ENCODE data around the gene RHPN2. TPM values are rescaled to one million over a fixed set of nuclear protein-coding genes. Genes with fewer than 3 reads are reported as not detected.
"Not testable (repeated sequence)": the region's sequence is repeated elsewhere in the genome, so short reads cannot be mapped to it uniquely, and the experiment has no call there.

The RHPN2 gene
- total RNA-seq, 2 donors from 2014 or later, result 0.56 to 1.5 TPM

DNA sequence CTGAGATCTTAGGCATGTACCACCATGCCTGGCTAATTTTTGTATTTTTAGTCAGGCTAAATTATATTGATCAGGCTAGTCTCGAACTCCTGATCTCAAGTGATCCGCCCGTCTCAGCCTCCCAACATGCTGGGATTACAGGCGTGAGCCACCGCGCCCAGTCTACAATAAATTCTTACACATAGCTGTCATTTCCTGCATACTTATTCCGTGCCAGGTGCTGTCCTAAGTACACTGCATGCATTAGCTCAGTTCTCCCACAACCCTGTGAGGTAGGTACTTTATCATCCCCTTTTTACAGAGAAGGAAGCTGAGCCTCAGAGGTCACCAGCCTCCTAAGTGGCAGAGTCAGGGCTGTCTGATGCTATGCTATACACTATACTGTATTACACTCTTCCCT, 7.2 kb upstream of the RHPN2 start:
- DNase-seq (ENCODE audit: low spot score), result no peak
- intact Hi-C loops (cut with DNase I), result no loop called here

DNA sequence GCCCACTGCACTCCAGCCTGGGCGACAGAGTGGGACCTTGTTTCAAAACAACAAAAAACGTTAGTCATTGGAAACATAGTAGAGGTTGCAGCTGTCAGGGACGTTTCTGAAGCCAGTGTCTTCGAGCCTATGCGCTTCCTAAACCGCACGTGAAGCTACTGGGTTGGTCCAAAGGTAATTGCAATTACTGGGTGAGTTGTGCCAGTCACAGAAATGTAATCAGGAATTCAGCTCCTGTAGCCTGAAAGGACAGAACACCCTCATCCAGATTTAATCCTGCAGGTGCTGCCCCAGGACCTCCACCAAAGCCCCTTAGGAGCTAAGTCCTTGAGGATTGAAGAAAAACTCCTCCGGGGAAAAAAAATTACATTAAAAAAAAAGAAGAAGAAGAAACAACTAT, 2.4 kb upstream of the RHPN2 start:
- DNase-seq (ENCODE audit: low spot score), result no peak

DNA sequence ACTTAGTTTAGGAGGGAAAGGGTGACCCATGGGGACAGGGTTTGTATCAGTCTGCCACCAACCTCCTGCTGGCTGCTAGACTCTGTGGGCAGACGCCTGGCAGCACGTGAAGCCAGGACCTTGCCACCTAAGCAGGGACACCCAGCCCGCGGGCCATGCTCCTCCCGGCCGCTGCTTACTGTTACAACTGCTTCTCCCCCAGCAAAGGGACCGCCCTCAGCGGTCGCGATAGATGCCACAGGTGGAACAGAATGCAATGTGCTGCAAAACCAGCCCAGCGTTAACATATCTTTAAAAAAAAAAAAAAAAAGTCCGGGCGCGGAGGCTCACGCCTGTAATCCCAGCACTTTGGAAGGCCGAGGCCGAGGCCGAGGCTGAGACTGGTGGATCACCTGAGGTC, 1.9 kb upstream of the RHPN2 start:
- DNase-seq (ENCODE audit: low spot score), result no peak
- intact Hi-C loops (cut with DNase I), result no loop called here

More for the DNA sequence above, 2.4 kb upstream of the RHPN2 start:
- intact Hi-C loops (cut with DNase I), result no loop called here

DNA sequence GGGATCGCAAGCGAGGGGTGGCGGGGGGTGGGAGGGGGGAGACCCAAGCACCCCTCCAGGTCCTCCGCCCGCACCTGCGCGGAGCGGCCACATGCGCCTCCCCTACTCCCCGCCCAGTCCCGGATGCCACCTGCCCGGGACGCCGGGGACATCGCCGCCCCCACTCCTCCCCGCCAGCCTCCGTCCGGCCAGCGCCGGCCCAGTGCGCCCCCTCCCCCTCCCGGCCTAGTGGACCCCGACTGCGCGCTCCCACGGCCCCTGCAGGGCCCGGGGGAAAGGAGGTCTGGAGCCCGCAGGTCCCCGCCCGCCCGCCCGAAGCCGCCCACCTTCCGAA, 263 bp downstream of the RHPN2 start:
- intact Hi-C loops (cut with DNase I), result no loop called here
- no peak for DNase-seq (ENCODE audit: low spot score)

DNA sequence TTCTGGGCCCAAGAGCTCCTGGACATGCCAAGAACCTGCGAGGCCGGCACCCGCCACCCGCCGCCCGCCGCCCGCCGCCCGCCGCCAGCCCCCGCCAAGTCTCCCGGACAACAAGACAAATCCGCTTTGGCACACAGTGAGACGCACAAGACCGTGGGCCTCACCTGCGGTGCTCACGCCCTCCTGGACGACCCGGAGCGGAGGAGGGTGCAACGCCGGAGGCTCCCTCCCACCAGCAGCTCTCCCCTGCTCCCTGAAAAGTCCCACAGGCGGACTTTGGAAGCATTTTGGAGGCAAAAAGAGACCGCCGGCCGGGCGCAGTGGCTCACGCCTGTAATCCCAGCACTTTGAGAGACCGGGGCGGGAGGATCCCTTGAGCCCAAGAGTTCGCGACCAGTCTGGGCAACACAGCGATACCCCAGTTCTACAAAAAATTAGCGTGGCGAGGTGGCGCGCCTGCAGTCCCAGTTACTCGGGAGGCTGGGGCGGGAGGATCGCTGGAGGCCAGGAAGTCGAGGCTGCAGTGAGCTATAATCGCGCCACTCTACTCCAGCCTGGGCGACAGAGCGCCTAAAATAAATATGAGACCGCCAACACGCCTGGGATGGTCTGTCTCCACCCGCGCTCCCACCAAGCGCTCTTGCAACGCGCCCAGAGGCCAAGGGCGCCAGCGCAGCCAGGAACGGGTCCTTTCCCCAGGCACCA, 783 bp downstream of the RHPN2 start:
- intact Hi-C loops (cut with DNase I), result no loop called here
- no peak for DNase-seq (ENCODE audit: low spot score)

DNA sequence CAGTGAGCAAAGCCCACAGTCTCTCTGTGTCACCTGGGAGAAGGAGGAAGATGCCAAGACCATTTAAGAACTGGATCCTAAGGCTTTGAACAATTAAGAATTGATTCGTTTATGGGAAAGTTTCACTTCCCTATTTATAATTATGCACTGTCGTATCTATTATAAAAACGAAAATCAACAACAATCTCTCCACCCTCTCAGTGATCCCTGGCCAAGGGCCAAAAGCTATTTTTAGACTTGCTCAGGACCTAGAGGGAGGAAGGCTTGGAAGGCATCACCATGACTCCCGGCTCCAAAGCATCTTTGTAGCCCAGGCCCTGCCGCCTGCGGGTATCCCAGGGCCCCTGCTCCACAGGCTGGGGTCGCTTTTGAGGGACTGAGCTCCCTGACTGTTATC, 1.3 kb downstream of the RHPN2 start:
- no peak for DNase-seq (ENCODE audit: low spot score)

DNA sequence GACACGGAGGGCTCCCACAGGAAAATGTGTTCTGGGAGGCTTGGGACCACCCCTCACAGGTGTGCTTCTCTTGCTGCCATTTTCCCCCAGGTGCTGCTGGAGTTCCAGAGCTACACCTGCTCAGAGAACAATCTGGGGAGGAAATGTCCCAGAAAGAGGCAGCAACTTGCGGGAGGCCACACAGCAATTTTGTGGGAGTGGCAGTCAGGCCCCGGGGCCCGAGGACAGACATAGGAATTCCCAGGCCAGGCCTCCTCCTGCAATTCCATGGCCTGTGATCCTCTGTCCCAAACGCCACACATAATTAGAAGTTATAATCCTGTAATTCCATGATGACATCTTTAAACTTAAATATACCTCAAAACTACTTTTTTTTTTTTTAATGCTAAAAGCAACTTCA, 1.8 kb downstream of the RHPN2 start:
- no peak for DNase-seq (ENCODE audit: low spot score)
- intact Hi-C loops (cut with DNase I), result no loop called here

More for the DNA sequence above, 1.3 kb downstream of the RHPN2 start:
- intact Hi-C loops (cut with DNase I), result no loop called here

DNA sequence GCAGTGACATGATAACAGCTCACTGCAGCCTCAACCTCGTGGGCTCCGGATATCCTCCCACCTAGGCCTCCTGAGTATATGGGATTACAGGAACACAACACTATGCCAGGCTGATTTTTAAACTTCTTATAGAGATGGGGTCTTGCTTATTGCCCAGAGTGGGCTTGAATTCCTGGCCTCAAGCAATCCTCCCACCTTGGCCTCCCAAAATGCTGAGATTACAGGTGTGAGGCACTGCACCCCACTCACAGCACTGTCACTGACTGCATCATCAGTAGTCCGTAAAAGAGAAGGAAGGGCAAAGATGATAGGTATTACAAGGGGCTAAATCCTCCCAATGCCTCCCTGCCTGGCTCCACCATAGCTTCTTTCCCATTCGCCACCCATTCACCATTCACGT, 4.1 kb downstream of the RHPN2 start:
- intact Hi-C loops (cut with DNase I), result no loop called here
- no peak for DNase-seq (ENCODE audit: low spot score)

DNA sequence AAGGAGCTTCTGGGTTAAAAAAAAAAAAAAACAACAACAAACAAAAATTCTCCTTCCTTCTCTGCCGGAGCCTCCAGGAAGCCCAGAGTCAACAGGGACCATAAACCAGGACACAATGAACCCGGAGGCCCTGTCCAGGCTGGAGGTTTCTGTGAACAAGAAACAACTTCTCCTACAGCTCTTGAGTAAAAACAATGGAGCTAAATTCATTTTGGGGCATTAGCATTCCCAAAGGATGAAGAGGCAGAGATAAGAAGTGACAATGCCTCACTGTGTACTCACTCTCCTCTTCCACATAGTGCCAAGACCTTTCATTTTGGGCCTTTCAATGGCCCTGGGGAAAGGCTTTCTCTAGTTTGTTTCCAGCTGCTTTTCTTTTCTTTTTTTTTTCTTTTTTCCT, 9.0 kb downstream of the RHPN2 start:
- intact Hi-C loops (cut with DNase I), result no loop called here
- DNase-seq (ENCODE audit: low spot score), result no peak

DNA sequence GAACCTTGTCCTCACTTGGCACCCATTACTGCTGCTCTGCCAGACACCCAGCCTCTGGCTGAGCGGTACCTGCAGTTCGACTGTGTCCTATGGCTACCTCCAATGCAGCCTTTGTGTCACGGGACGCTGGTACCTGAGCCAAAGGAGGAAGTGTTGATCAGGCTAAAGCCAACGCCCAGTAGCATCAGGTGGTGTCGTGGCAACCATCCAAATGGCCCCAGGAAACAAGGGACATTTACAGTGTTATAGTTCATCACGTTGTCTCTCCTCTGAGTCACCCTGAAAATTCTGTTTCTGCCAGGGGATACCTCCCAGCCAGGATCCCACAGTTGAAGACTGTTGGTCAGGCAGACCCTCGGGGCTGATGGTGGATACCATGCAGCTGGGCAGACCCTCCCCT, 10.1 kb downstream of the RHPN2 start:
- intact Hi-C loops (cut with DNase I), result no loop called here
- no peak for DNase-seq (ENCODE audit: low spot score)

DNA sequence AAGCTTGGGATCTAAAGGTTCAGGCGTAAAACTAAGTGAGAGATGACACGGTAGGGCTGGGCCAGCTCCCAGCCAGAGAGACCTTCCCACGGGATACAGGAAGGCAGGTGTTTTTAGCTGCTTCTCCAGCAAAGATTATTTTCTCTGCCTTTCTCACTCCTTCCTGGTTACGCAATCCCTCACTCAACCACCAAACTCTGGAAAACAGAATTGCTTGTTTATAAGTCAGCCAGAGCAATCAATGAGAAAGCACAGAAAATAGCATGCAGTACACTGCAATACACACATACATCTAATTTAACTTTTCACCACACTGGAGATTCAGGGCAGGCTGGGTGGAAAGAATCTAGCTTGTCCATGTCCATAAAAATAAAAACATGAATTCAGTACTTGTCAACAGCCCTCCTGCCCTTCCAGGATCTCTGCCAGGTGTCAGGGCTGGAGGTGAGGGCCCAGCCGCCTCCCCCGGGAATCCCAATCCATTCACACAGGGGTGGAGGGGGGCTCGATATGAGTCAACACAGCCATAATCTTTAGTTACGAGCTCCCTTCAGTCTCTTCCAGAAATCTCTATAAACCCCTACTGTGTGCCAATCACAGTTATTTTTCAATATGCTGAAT, 12.2 kb downstream of the RHPN2 start:
- intact Hi-C loops (cut with DNase I), result no loop called here
- DNase-seq (ENCODE audit: low spot score), result no peak

DNA sequence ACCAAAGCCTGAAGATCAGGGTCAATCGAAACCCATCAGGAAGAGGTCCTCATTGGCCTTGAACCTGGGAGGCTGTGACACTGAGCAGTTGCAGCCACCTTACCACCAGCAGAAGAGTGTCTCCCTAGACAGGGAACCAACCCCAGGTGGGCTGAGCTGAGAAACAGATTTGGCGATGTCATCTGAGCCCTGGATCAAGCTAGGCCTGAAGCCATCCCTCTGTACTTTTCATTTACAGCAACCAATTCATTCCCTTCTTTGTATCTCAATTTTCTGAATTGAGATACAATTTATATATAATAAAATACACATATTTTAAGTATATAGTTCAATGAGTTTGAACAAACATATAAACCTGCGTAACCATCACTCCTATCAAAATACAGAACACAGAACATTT, 14.6 kb downstream of the RHPN2 start:
- intact Hi-C loops (cut with DNase I), result no loop called here
- no peak for DNase-seq (ENCODE audit: low spot score)

DNA sequence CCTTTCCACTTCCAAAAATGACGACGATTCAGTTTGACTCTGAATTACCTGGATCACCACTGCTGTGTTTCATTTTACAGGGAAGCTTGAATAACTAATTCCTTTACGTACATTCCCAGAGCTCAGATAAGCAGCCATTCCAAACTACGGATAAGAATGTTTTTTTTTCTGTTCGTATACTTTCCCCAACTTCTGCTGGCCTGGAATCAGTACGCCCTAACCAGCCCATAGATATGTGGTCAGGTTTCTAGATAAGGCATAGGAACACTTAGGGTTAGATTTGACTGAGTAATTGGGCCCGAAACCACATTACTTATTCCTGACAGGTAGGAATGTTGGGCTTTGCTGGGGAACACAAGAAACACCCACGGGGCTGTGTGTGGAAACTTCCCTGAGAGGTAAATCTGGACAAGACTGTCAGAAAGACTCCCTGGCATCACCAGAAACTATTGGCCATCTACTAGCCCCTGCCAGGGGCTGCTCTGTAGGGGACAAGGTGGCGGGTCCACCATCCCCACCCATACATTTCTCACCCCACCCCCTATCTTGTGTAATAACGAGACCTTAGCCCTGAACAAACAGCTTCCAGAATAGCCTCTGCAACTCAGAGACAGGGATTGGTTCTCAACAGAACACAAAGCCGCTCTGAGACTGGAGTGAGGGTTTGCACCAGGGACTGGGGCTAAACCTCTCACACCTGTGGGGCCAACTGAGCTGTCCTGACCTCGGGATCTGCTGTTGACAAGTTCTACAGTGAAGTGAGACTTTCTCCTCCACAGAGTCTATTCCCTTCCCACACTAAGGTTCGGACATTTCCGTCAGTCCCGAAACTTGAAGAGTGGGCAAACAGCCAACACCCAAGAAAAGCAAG, 15.6 kb downstream of the RHPN2 start:
- DNase-seq (ENCODE audit: low spot score), result no peak
- intact Hi-C loops (cut with DNase I), result no loop called here

DNA sequence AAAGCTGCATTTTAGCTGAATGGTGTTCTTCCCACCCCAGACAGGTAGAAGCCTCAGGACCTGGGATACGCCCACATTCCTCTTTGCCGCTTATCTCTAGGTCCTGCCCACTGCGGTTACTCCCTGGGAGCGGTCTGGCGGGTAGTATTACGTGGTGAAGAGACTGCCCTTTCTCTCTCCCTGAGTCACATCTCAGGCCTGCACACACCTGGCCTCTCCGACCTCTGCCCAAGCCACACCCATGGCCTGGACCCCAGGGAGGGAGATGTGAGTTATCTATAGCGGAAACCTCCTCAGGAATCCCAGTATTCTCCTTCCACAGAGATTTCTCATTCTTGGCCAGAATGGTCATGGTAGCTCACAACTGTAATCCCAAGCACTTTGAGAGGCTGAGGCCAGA, 17.3 kb downstream of the RHPN2 start:
- no peak for DNase-seq (ENCODE audit: low spot score)

DNA sequence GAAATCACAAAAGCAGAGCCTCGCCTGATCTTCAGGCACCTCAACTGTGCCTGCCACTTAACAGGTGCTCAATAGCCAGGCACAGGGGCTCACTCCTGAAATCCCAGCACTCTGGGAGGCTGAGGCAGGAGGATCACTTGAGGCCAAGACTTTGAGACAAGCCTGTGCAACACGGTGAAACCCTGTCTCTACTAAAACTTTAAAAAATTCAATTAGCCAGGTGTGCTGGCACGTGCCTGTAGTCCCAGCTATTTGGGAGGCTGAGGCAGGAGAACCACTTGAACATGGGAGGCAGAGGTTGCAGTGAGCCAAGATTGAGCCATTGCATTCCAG, 22.9 kb downstream of the RHPN2 start:
- intact Hi-C loops (cut with DNase I); DNase-seq (ENCODE audit: low spot score): not testable (repeated sequence)

More for the DNA sequence above, 17.3 kb downstream of the RHPN2 start:
- intact Hi-C loops (cut with DNase I), result no loop called here

DNA sequence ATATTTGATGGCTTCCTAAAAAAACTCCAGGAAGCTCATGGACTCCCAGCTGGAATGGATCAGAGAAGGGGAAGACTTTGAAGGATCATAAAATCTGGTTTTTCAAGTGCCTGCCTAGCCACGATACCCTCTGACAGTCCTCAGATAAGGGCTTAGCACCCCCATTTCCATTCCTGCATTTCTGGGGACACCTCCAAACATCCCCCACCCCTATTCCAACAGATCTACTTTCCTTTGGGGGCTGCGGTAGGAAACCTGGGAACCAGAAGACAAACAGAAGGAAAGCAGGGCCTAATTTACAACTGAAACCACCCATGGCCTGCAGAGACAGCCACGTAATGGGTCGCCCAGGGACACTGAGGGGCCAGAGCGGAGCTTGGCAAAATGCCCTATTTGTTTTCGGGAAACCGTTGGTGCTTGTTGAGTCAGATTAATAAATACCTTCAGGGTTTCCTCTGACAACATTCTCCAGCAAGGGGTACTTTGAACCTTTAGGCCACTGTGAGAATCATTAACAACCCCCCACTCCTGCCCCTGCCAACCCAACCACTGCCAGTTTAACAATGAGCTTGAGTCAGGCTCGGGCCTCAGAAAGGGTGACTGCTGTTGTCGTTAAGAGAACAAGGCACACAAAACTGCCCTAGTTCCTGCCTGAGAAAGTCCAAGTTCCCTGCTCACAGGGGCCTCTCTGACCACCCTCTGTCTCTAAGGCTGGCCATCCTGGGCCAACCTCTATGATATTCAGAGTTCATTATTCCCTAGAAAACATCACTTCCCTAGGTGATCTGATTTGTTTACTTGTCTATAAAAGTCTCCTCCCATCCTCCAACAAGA, 23.5 kb downstream of the RHPN2 start:
- intact Hi-C loops (cut with DNase I), result no loop called here
- DNase-seq (ENCODE audit: low spot score), result no peak

DNA sequence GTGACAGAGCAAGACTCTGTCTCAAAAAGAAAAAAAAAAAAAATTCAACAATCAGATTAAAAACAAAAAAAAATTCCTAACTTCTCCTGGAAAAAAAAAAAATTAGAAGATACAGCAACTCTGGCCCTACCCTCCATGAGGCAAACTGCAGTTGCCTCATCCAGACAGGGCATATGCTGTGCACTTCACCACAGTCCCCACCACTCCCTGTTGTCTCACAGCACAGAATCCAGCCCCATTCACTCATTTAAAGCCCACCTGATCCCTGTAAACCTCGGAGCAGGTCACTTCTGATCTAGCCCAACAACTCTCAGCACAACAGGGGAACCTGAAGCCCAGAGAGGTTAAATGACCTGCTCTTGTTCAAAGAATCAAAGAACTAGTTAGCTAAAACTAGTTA, 24.9 kb downstream of the RHPN2 start:
- intact Hi-C loops (cut with DNase I), result no loop called here

DNA sequence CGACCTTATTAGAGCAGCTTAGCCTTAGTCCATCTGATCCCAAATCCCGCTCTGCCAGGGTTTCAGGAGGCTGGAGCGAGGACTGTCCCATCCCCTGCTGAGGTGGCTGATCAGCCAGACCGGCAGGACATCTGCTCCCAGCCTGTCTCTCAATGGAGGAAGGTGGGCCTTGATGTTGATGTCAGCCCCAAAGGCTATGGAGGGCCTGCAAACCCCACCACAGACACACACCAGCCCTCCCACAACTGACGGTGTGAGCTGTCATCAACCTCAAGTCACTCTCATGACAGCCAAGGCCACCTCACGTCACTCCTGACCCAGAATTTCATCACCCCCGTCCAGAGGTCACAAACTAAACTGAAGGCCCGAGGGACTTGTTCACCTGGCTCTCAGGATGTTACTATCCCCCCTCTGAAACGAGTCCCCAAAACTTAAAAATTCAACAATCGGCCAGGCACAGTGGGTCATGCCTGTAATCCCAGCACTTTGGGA, 25.5 kb downstream of the RHPN2 start:
- DNase-seq (ENCODE audit: low spot score), result no peak
- intact Hi-C loops (cut with DNase I), result no loop called here

More for the DNA sequence above, 24.9 kb downstream of the RHPN2 start:
- no peak for DNase-seq (ENCODE audit: low spot score)

DNA sequence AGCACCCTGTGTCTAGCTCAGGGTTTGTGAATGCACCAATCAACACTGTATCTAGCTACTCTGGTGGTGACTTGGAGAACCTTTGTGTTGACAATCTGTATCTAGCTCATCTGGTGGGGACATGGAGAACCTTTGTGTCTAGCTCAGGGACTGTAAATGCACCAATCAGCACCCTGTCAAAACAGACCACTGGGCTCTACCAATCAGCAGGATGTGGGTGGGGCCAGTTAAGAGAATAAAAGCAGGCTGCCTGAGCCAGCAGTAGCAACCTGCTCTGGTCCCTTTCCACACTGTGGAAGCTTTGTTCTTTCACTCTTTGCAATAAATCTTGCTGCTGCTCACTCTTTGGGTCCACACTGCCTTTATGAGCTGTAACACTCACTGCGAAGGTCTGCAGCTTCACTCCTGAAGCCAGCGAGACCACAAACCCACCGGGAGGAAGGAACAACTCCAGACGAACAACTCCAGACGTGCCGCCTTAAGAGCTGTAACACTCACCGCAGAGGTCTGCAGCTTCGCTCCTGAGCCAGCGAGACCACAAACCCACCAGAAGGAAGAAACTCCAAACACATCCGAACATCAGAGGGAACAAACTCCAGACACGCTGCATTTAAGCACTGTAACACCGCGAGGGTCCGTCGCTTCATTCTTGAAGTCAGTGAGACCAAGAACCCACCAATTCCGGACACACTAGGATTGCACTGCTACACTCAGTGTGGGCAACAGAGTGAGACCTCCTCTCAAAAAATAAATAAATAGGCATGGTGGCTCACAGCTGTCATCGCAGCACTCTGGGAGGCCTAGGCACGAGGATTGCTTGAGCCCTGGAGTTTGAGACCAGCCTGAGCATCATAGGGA, 27.3 kb downstream of the RHPN2 start:
- DNase-seq (ENCODE audit: low spot score); intact Hi-C loops (cut with DNase I): not testable (repeated sequence)

Measured in posterior vena cava (tissue), 2 donors.